AML-193 (cell line): ENCODE results near the gene COL27A1.

Source experiments
- DNase-seq, 2 experiments: peaks; one replicate each; lab custom pipeline; 2025; lab: John Stamatoyannopoulos, UW

The COL27A1 gene

DNA sequence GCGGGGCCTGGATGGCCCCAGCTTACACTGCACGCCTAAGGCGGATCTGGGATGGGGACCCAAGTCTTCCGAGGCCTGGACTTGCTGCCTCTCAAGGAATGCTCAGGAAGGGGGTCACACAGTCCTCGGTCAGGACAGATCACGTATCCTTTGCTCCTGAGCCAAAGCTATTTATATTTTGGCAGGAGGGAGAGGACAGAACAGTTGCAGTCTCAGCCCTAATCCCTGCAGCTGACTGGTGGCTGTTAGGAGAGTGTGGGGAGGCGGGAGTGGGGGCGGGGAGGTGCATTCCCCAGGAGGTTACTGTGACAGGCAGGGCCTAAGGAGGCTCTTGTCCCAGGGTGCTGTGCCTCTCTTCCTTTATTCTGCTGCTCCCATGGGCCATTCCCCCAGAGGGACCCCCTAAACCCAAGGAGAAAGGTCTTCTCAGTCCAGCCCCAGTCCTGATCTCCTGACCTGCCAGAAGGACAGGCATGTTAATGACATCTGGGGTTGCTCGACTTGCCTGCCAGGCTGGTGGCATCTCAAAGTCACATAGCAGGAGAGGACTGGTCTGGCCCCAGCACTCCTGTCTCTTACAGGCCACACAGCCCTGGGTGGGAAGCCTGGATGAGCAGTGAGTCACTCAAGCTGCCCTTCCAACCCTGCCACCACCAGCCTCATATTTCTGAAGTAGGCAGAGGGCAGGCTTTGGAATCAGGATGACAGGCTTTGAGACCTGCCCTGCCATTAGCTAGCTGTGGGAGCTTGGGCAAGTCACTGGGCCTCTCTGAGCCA is 51.9 kb downstream of the COL27A1 start:
- DNase-seq: no peak

DNA sequence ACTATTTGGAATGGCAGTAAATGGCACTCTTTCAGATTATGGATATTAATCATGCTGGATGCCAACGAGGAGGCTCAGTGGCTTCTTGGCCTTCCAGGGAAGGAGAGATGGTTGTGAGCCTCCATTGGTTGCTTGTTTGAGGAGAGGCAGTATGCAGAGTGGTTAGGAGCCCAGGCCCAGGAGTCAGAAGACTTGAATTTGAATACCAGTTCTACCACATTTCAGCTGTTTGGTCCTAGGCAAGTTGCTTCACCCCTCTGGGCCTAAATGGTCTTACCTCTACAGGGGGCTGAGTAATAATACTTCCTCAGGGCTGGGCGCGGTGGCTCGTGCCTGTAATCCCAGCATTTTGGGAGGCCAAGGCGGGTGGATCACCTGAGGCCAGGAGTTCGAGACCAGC is 52.5 kb downstream of the COL27A1 start:
- peak in 1 of 2 experiments; percentile 7 for DNase-seq

- no peak for DNase-seq
Measured at GRCh38 chr9:114209151-114209550, 53.8 kb downstream of the COL27A1 start.

DNA sequence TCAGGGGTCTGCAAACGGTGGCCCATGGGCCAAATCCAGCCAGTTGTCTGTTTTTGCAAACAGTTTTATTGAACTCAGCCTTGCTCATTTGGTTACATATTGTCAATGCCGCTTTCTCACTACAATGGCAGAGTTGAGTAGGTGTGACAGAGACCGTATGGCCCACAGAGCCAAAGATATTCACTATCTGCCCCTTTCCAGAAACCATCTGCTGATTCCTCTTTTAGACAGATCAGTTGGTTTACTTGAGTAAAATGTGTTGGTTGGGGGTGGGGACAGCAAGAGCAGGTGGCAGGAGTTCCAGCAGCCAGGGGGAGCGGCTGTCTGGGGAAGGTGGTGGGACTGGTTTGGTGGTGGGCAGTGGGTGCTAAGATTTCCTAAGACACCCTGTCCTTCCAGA is 54.8 kb downstream of the COL27A1 start:
- DNase-seq: no peak

GRCh38 chr9:114210691-114211276 is 55.4 kb downstream of the COL27A1 start:
- DNase-seq: no peak

DNA sequence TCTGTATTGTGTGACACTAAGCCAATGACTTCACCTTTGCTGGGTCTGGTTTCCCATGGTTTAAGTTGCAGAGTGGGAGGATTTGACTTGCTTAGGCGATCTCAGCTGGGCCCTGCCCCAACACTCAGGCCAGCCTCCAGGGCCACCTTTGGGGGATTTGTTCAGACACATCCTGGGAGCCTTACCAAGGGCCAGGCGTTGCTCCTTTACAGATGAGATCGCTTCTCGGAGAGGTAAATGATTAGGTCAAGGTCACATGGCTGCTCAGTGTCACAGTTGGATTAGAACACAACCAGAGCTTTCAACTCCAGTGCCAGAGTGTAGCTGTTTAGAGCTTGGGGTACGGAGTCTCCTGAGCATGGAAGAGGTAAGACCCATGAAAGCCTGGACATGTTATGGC is 57.5 kb downstream of the COL27A1 start:
- no peak for DNase-seq

GRCh38 chr9:114213566-114213965 is 58.2 kb downstream of the COL27A1 start:
- DNase-seq: no peak

GRCh38 chr9:114214181-114214580 is 58.8 kb downstream of the COL27A1 start:
- no peak for DNase-seq

- DNase-seq: no peak
Measured at GRCh38 chr9:114214686-114215414, 59.5 kb downstream of the COL27A1 start.

DNA sequence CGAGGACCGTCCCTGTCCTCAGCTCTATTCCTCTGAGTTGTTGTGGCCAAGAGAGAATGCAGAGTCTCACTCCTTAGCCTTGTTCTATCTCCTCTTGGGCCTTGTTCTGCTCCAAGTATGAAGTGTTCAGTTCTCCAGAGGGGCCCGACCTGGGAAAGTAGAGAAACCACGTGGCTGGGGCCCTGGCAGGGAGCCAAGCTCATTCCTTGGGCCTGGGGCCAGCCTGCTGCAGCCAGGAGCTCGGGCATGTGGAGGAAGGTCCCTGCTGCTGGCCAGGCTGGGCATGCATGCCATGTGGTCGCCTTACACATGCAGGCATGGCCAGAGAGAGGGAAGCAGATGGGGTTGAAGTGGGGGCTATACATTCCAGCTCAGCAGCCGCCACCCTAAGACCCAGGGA is 60.7 kb downstream of the COL27A1 start:
- no peak for DNase-seq

DNA sequence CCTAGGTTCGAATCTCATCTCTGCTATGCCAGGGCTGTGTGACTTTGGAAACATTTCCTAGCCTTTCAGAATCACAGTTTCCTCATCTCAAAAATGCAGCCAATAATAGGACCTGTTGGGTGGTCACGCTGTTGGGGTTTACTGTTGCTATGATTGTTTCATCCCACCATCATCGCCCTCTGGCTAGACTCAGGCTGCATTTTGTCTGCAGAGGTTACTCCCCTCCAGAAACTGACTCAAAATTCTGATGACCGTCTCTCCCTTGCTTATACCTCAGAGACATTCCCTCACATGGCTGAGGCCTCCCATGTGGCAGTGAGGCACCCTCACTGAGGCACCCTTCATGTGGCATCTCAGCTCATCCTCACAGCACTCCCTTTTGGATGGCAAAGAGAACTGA is 61.6 kb downstream of the COL27A1 start:
- DNase-seq: no peak

DNA sequence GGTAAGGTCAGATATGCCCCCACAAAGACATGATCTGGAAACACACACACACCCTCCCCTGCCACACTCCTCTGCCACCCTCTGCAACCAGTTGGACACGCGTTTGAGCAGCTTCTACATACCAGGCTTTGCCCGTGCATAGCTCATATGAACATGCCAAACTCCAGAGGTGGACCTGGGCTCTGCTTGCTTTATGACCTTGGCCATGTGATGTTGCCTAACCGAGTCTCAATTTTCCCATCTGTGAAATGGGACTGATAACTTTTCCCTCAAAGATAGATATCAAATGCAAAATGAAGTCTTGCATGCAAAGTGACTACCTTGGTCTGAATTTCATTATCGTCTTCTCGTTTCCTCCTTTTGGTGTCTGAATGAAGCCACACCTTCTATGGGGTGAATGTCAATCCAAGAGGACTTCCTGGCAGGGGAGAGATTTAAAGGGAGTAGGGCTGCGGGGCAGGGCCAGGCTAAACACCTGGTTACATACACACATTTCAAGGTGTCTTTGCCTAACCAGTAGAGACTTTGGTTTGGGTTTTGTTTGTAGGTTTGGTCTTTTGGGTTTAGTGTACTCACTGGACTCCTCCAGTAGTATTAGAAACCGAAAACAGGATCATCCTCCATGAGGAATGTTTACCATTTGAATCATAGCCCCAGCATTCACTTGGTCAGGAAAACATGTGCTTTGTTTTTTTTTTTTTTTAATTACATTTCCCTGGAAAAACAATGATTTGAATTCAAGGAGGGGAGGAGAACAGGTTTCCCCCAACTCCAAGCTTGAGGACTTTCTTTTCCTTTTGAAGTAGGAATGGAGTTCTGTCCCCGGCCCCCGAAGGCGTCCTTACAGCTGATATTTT is 63.2 kb downstream of the COL27A1 start:
- DNase-seq: no peak

- no peak for DNase-seq
Measured at GRCh38 chr9:114220061-114220541, 64.8 kb downstream of the COL27A1 start.

- DNase-seq: no peak
Measured at GRCh38 chr9:114221706-114222465, 66.5 kb downstream of the COL27A1 start.

- DNase-seq: no peak
Measured at GRCh38 chr9:114223564-114224246, 68.4 kb downstream of the COL27A1 start.

- no peak for DNase-seq
Measured at GRCh38 chr9:114224247-114224610, 68.9 kb downstream of the COL27A1 start.

- DNase-seq: no peak
Measured at GRCh38 chr9:114225561-114226212, 70.3 kb downstream of the COL27A1 start.

GRCh38 chr9:114226246-114227055 is 71.1 kb downstream of the COL27A1 start:
- no peak for DNase-seq

- no peak for DNase-seq
Measured at GRCh38 chr9:114227288-114228015, 72.1 kb downstream of the COL27A1 start.
